ENCODE measurements around the gene CBX2.

GRCh38 chr17:79806863-79807720 lies 29.1 kb downstream of the CBX2 start:
- TF ChIP-seq MAX (IDR thresholded peaks at IDR 0.05; ENCODE audit: low read depth) (no peak), EZH2phosphoT487 (IDR thresholded peaks at IDR 0.05; ENCODE audit: borderline replicate concordance, low read depth) (no peak), REST (IDR thresholded peaks at IDR 0.05; ENCODE audit: low read depth, low read length) (no peak), CTCF (IDR thresholded peaks at IDR 0.05) (no peak), JUND (IDR thresholded peaks at IDR 0.05) (no peak), TAF1 (IDR thresholded peaks at IDR 0.05; ENCODE audit: borderline replicate concordance, low read depth, low read length) (no peak), PBX3 (IDR thresholded peaks at IDR 0.05) (no peak), POLR2AphosphoS5 (IDR thresholded peaks at IDR 0.05; ENCODE audit: low read depth, low read length) (no peak), YY1 (IDR thresholded peaks at IDR 0.05; ENCODE audit: low read depth) (no peak), EP300 (IDR thresholded peaks at IDR 0.05; ENCODE audit: borderline replicate concordance in 1 of 2, low read depth in 1 of 2, low read length in 1 of 2) (no peak), TEAD4 (IDR thresholded peaks at IDR 0.05; ENCODE audit: borderline replicate concordance, insufficient read depth) (no peak)

Data from SK-N-SH (cell line).